Left renal pelvis (tissue), 4 donors: ENCODE measurements around the gene ZBED5. TPM values are rescaled to one million over a fixed set of nuclear protein-coding genes. Genes with fewer than 3 reads are reported as not detected.
"Not testable (repeated sequence)": the region's sequence is repeated elsewhere in the genome, so short reads cannot be mapped to it uniquely, and the experiment has no call there.

Experiments
- DNase-seq, 4 donors: peaks; one replicate each; pipeline ENCODE4 v3.0.0-alpha.2; 2013; ENCODE audit warnings: low read depth in 4 of 4, low spot score in 3 of 4
- polyA plus RNA-seq, 4 donors: library from polyadenylated mRNA; unstranded; fragments of 120-200 nt; gene quantifications; one replicate each; pipeline ENCODE4 v1.2.1, GENCODE V29; 2013; ENCODE audit not compliant: insufficient read length in 4 of 4

The ZBED5 gene
- 100 to 1,000 TPM in 3 of 4 donors, 10 to 100 TPM in 1; 97.4 to 130 (median 110) TPM for polyA plus RNA-seq

DNA sequence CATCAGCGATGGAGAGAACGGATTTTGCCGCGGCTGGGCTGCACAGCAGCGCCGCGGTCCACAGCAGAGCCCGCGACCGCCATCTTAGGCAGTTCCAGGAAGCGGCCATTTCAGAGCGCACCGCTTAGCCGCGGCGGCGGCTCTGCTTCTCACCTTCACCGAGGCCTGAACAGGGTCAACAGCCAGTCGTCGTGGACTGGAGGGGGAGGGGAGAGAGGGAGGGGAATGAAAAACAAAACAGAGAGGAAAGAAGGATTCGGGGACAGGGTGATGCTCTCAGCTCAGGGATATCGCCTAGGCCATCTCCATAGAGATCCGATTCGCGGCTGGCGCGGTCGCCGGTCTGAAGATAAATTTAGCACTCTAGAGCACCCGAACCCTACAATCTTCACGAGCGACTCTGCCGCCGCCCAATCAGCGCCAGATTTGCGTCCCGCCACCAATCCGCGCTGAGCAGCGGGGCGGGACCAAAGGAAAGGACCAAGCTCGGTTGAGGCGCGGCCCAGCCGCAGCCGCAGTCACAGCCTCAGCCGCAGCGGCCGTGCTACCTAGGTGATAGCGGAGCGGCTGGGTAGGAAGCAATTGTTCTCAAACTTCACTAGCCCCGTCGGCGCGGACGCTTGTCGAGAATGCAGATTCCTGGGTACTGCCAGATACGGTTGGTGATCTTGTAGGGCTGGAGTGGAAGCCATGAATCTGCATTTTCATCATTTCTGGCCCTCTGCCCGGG lies at the start of gene ZBED5:
TSS of gene ZBED5 (minus strand) at position 345 of the 730 bp plus-strand sequence. CDS start 3,108 bp downstream, outside the sequence.
- peak; percentile 97 to 98 (median 97) for DNase-seq

DNA sequence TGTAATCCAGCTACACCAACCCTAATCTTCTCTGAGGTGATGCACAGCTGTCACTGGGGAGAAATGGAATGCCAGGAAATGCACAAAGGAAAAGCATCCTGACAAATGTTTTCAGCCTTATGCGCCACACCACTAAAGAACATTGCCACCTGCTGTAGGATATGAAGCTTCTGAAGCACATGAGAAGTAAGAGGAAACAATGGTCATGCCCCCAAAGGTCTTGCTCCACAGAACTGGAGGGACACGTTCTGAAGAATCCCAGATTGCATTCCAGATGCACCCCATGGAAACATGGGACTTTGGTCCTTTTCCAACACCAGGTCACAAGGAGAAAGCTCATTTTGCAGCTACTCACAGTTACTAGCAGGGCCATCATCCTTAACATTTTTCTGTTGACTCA lies 48.7 kb upstream of the ZBED5 start:
- no peak for DNase-seq

DNA sequence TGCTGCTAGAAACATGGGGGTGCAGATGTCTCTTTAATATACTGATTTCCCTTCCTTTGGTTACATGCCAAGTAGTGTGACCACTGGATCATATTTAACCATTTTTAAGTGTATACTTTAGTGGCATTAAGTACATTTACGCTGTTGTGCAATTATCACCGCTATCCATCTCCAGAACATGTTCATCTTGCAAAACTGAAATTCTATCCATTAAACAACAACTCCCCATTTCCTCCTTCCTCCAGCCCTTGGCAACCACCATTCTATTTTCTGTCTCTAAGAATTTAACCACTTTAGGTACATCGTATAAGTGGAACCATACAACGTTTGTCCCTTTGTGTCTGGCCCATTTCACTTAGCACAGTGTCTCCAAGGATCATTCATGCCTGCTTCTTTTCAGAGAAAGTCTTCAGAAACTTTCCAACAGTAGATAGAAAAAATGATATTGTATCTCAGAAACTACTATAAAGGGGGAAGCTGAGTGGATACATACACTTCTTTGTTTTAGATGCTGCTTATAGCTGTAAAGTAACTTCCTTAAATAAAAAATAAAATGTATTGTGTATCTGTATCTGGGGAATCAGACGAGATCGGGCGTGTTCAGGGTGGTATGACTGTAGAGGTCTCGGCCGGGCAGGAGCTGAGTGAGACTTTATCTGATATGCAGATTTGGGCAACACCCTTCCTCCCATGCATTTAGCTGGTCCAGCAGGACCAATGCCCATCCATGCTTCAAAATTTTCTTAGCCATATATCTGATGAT lies 44.6 kb upstream of the ZBED5 start:
- no peak for DNase-seq

DNA sequence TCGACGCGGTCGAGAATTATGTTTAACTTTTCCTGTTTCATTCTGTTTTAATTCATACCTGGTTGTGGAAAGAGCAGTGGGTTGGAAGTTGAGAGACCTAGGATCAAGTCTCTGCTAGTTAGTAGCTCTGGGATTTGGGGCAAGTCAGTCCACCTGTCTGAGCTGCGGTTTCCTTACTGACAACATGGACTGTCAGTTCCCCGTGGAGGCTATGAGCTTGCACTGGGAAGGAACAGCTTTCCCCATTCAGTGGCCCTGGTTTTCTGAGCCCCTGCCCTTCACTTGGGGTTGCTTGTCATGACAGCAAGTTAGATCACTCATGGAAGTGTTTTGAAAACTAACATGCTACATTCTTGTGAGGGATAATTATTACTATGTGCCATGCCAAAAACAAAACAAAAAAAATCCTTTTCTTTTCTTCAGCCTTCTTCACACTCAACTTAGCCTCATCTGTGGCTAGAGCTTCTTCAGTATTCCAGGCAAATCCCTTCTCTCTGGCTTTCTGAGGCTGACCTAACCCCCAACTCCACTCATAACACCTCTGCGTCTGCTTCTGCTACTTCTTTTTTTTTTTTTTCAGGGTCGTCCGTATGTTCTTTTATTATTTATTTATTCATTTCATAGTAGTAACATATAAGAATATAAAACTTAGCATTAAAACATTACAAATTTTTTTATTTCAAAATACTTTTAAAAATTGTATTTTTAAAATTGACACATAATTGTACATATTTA lies 43.0 kb upstream of the ZBED5 start:
- DNase-seq = no peak

DNA sequence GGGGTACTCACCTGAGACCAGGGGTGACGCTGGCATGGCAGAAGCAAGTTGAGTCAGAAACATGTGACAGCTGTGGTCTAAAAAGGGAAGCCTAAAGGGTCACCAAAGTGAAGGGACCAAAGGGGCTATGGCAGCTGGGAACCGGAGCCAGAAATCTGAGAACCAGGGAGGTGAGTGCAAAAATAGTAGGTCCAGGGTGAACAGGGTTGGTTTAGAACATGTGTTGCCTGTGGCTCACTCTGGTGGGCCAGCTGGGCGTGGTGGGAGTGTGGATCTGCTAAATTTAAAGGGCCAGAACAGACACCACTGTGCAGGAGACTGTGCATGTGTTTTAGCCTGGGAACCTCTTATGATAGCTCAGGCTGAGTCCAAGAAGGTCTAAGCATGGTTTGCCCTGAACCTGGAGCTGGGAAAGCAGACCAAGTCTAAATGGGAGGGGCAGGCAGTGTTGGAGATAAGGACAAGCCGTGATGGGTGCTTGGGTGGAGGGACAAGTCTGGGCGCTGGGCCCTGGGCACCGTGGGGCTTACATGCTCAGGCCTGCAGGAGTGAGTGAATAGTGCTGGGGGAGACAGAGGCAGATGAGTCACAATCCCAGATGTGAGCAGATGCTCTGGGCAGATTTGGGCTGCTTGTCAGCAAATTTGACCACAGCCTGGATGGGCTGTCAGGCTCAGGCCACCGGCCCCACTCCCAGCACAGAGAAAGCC lies 41.4 kb upstream of the ZBED5 start:
- no peak for DNase-seq

DNA sequence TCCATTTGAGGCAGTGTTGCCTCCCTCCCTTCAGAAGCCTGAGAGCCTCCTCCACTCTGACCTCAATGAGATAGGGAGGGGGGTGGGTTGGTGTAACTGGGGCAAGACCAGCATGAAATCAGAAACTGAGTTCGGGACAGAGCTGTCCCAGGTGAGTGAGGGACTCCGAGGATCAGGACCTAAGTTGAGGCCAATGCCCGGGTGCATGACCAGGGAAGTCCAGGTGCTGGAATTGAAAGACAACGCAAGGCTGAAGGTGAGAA lies 40.8 kb upstream of the ZBED5 start:
- no peak for DNase-seq

DNA sequence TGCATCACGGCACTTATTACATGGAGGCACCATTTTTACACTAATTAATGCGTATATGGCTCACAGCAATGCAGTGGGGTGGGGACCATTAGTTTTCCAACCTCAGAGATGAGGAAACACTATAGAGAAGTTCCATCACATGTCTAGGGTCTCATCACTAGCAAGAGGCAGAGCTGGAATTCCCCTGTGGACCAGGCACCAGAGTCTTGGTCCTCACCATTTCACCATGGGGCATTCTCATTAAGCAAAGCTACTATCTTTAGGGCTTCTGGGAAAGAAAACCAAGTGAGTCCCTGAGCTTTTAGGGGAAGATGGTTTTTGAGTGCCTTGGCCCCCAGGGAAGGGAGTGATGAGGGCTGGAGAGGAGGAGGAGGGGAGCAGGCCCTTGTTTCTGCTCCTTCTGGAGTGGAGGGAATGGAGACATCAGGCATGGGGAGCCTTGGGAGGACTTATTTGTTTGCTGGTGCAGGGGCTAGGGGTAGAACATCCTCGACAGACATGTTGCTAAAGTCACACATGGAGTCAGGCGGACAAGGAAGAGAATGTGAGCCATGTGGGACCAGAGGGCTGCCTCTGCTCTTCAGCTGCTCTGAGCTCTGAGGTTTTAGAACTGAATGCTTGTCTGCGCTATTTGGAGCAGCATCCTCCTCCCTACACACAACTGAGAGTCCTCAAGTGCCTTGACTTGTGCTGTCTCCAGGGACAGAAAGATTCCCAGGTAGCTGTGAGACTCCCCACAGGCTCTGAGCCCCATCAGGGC lies 40.3 kb upstream of the ZBED5 start:
- DNase-seq = no peak

DNA sequence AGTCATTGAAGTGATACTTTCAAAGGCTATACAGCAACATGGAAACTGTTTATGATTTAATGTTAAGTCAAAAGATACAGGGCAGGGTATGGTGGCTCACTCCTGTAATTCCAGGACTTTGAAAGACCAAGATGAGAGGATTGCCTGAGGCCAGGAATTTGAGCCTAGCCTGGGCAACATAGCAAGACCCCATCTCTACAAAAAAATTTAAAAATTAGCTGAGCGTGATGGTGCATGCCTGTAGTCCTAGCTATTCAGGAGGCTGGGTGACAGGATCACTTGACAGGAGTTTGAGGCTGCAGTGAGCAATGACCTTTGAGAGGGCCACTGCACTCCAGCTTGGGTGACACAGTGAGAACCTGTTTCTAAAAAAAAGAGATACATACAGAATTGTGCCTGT lies 39.3 kb upstream of the ZBED5 start:
- DNase-seq = no peak

DNA sequence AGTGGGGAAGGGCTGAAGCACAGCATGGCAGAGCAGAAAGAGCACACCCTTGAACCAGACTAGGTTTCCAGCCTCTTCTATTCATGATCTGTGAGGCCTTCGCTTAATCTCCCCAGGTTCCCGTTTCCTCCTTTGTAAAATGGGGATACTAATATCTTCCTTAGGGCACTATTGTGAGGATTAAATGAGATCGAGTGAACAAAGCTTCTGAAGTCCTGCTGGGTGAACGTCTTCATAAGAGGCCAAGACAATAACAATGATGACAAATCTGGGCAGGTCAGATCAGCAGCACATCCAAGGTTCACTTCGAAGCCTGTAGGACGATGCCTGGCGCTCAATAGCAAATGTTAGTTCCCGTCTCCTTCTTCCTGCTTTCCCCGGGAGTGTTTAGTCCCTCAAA lies 38.6 kb upstream of the ZBED5 start:
- no peak for DNase-seq

DNA sequence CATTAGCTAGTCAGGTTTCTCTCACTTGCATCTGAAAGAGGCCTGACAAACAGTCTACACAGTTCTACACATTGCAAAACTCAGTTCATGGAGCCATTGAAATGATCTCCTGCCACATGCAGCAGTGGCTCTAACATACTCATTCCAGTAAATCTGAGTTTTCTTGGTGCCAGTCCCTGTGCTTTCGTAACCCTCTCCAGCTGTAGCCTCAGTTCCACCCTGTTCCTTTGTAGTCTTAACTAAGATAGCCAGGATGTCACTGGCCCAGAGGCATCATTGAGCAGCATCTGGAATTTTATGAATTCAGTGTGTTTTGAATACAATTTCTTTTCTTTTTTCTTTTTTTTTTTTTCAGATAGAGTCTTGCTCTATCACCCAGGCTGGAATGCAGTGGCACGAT lies 37.4 kb upstream of the ZBED5 start:
- DNase-seq = no peak

DNA sequence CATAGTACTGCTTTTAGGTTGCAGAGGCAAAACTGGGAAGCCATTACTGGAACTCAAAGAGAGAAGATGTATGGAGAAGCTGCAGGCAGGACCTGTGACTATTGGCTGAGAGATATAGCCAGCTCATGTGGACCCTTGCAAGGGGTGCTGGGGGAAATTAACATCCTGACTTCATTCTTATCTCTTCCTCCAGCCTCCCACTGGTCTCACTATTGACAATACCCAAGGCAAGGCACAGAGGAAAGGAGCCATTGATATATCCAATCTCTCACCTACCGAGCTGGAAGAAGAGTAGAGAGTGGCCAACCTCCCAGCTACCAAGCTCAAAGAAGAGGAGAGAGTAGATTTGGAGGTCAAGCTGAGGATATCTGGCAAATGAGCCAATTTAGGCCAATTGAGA lies 36.8 kb upstream of the ZBED5 start:
- no peak for DNase-seq

DNA sequence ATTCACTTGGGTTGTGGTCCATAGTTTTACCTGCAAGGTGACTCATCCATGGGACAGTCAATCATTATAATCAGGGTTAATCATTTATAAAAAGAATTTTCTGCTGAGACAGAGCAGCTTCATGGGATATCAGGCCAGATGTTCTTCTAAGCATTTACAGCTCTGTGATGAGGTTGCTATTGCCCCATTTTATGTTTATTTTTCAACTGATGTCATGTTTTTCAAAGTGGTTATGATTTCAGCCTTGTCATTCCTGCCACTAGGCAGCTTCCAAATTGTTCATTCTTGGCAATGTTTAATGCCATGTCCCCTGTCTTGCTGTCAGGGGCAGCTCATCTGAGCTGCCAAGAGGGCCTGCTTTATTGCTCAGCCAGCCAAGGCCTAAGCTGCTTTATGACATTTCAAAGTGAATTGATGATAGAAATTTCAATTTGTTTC lies 35.9 kb upstream of the ZBED5 start:
- no peak for DNase-seq

DNA sequence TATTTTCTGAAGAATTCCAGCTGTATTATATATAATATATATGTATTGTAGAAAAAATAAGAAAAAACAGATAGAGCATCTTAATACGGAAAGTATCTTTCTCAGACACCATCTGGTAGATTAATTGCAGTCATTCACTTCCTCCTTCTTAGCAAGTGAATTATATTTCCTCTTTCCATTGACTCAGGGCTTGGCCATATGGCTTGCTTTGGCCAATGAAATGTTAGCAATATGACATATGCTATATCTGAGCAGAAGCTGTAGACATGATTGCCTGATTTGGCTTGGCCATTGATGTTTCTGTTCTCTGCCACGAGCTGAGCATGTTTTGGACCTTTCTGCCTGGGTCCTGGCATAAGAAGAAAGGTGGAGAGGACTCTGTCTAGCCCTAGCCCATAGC lies 34.4 kb upstream of the ZBED5 start:
- no peak for DNase-seq

DNA sequence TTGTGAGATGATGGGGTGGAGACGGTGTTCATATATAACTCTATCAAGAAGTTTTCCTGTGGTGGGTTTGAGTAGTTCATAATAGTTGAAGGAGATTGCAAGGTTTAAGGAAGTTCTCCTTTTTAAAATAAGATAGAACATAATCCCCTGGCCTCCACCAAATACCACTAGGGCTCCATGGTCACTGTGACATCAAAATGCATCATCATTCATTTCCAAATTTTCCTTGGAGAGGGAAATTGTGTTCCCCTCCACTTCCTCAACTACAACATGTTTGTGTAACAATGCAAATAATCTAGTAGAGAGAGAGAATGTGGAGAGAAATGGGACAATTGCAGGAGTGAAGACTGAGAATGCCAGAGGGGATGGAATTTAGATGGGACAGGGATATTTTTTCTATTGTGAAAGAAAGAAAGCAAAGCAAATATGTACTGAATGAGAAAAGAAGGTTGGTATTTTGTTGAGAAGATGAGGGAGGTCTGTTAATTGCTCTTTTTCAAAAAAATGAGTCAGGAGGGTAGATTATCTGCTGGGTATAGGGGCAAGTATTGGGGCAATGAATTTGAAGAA lies 33.4 kb upstream of the ZBED5 start:
- no peak for DNase-seq

DNA sequence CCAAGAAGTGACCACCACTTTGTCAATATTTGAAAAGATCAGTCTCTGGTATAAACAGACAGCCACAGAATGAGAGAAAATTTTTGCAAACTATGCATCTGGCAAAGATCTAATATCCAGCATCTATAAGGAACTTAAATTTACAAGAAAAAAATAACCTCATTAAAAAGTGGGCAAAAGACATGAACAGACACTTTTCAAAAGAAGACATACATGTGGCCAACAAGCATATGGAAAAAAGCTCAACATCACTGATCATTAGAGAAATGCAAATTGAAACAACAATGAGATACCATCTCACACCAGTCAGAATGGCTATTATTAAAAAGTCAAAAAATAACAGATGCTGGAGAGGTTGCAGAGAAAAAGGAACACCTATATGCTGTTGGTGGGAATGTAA lies 32.2 kb upstream of the ZBED5 start:
- DNase-seq = not testable (repeated sequence)

DNA sequence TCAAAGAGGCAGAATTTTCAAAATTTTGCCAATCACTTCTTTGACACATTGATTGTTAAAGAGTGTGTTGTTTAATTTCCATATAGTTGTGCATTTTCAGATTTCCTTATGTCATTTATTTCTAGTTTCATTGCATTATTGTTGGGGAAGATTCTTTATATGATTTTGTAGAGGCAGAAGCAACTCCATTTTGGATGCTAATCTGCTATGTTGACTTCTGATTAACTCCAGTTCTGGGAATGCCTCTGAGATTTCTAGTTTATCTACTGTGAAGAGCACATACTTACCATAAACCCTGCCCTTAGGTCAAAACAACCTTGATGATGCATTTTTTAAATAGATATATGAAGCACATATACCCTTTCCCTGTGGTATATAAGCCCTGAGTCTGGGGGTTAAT lies 29.5 kb upstream of the ZBED5 start:
- DNase-seq = no peak

DNA sequence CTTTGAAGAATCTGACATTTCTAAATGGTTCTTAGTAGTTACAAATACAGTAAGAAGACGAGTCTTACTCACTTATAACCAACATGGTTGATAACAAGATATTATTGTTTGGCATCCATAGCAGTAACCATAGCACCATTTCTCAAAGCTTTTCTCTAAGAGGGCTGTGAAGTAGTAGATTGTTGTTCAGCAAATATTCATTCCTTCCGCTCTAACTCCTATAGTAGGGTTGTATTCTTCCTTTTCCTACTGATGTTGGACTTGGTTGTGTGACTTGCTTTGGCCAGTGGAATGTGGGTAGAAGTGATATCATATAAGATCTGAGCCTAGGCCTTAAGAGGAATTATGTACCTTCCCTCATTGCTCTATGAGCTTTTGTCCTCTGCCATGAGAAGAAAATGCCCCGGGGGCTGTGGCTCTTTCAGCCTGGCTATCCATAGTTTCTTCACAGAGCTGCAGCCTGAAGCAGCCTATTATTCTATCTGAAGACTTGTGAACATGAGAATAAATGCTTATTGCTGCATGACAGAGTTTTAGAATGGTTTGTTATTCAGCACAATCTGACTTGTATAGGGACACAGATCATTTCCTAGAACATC lies 28.9 kb upstream of the ZBED5 start:
- DNase-seq = no peak

DNA sequence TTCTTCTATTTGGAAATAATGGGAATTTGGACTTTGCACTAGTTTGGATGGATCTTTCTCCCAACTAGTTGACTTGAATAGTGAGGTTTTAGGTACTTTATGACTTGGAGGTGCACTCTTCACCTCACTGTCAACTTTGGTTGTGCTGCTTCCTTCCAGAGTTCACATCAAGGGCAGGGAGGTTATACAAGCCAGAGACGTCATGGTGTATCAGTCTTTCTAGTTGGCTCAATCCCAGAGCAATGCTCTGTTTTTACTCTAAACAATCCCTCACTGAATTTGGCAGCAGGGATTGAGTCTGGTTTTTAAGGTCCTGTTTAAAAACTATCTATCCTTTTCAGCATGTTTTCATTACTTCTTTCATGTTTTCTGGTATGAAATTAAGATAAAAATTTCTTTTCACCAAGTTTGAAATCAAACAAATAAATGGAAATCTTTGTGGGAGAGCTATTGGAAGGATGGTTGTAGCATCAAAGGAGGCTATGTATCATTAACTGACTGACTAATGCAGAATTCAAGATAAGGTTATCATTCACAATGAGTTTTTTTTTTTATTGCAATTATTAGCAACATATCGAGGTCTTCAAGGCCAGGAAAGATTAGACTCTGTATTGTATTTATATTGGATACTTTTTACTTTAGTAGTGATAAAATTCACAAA lies 28.0 kb upstream of the ZBED5 start:
- DNase-seq = no peak

DNA sequence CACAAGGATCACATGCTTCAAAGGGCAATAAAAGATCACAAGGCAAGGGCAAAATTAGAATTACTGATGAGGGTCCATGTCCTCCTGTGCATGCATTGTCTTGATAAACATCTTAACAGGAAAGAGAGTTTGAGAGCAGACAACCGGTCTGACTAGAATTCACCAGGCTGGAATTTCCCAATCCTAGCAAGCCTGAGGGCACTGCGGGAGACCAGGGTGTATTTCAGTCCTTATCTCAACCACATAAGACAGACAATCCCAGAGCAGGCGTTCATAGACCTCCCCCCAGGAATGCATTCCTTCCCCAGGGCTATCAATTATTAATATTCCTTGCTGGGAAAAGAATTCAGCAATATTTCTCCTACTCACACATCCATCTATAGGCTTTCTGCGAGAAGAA lies 26.4 kb upstream of the ZBED5 start:
- DNase-seq = not testable (repeated sequence)
